H9 (cell line): ENCODE results near the gene GRIK4. TPM values are rescaled to one million over a fixed set of nuclear protein-coding genes. Genes with fewer than 3 reads are reported as not detected.

Source experiments
- DNase-seq: peaks from one replicate; pipeline ENCODE4 v3.0.0-alpha.2; 2017
- H2AFZ ChIP-seq: one replicate; pipeline ENCODE4 v1.6.1; 2013; ENCODE audit warnings: mild to moderate bottlenecking, low read length, control low read depth, moderate library complexity
- H2AK5ac ChIP-seq: 2 replicates; pipeline ENCODE4 v1.6.1; 2013; ENCODE audit warnings: low read length, control low read depth, mixed read lengths; ENCODE audit not compliant: insufficient read length
- H2BK120ac ChIP-seq: one replicate; pipeline ENCODE4 v1.6.1; 2013; ENCODE audit warnings: low read depth, mild to moderate bottlenecking, low read length, control low read depth, inconsistent platforms; ENCODE audit not compliant: poor library complexity, severe bottlenecking
- H2BK12ac ChIP-seq: 2 replicates; pipeline ENCODE4 v1.6.1; 2013; ENCODE audit warnings: low read length, control low read depth, mixed read lengths, low read depth; ENCODE audit not compliant: insufficient read length
- H2BK15ac ChIP-seq: 2 replicates; pipeline ENCODE4 v1.6.1; 2013; ENCODE audit warnings: low read depth, low read length, control low read depth
- H2BK20ac ChIP-seq: one replicate; pipeline ENCODE4 v1.6.1; 2013; ENCODE audit warnings: low read depth, mild to moderate bottlenecking, low read length, control low read depth, inconsistent platforms; ENCODE audit not compliant: poor library complexity, severe bottlenecking
- H2BK5ac ChIP-seq: 2 replicates; pipeline ENCODE4 v1.6.1; 2013; ENCODE audit warnings: low read length, control low read depth, mixed read lengths; ENCODE audit not compliant: insufficient read length
- H3K14ac ChIP-seq: 2 replicates; pipeline ENCODE4 v1.6.1; 2013; ENCODE audit warnings: low read length, control low read depth; ENCODE audit not compliant: insufficient read depth
- H3K18ac ChIP-seq: 2 replicates; pipeline ENCODE4 v1.6.1; 2013; ENCODE audit warnings: low read depth, mild to moderate bottlenecking, mixed read lengths, low read length, control low read depth; ENCODE audit not compliant: insufficient read length
- H3K23ac ChIP-seq: 2 replicates; pipeline ENCODE4 v1.6.1; 2013; ENCODE audit warnings: low read length, control low read depth, mixed read lengths, low read depth; ENCODE audit not compliant: insufficient read length
- H3K23me2 ChIP-seq: 2 replicates; pipeline ENCODE4 v1.6.1; 2013; ENCODE audit warnings: low read depth, mild to moderate bottlenecking, mixed read lengths, low read length, control low read depth; ENCODE audit not compliant: insufficient read length, poor library complexity, severe bottlenecking
- H3K27ac ChIP-seq: 2 replicates; pipeline ENCODE4 v1.5.1; 2013; ENCODE audit warnings: low read length, control low read depth, mixed read lengths, low read depth; ENCODE audit not compliant: insufficient read length
- H3K27me3 ChIP-seq: 2 replicates; pipeline ENCODE4 v1.6.1; 2013; ENCODE audit warnings: low read length, control low read depth, inconsistent platforms; ENCODE audit not compliant: insufficient read depth
- H3K4ac ChIP-seq: 2 replicates; pipeline ENCODE4 v1.6.1; 2013; ENCODE audit warnings: low read depth, mild to moderate bottlenecking, control low read depth, inconsistent platforms, low read length, moderate library complexity
- H3K4me1 ChIP-seq: 2 replicates; pipeline ENCODE4 v1.6.1; 2013; ENCODE audit warnings: low read length, control low read depth, inconsistent platforms; ENCODE audit not compliant: insufficient read depth
- H3K4me2 ChIP-seq: 2 replicates; pipeline ENCODE4 v1.6.1; 2013; ENCODE audit warnings: low read length, control low read depth, mixed read lengths; ENCODE audit not compliant: insufficient read length, insufficient read depth
- H3K56ac ChIP-seq: 2 replicates; pipeline ENCODE4 v1.6.1; 2013; ENCODE audit warnings: low read depth, mild to moderate bottlenecking, mixed read lengths, low read length, control low read depth; ENCODE audit not compliant: insufficient read length
- H3K79me1 ChIP-seq: 2 replicates; pipeline ENCODE4 v1.6.1; 2013; ENCODE audit warnings: low read depth, mild to moderate bottlenecking, moderate library complexity, low read length, control low read depth, inconsistent platforms; ENCODE audit not compliant: insufficient read depth, poor library complexity, severe bottlenecking
- H3K79me2 ChIP-seq: 2 replicates; pipeline ENCODE4 v1.6.1; 2013; ENCODE audit warnings: low read length, control low read depth, inconsistent platforms; ENCODE audit not compliant: insufficient read depth
- H3K9ac ChIP-seq: 2 replicates; pipeline ENCODE4 v1.6.1; 2013; ENCODE audit warnings: low read length, control low read depth, mixed read lengths; ENCODE audit not compliant: insufficient read length; ENCODE audit errors: extremely low read depth
- H3K9me3 ChIP-seq: one replicate; pipeline ENCODE4 v1.6.1; 2013; ENCODE audit warnings: low read depth, low read length, inconsistent platforms; ENCODE audit not compliant: control insufficient read depth
- H3T11ph ChIP-seq: one replicate; pipeline ENCODE4 v1.6.1; 2013; ENCODE audit warnings: mild to moderate bottlenecking, low read length, control low read depth, inconsistent platforms
- H4K20me1 ChIP-seq: one replicate; pipeline ENCODE4 v1.6.1; 2013; ENCODE audit not compliant: control insufficient read depth, insufficient read length, insufficient read depth
- H4K5ac ChIP-seq: 2 replicates; pipeline ENCODE4 v1.6.1; 2013; ENCODE audit warnings: low read depth, mild to moderate bottlenecking, mixed read lengths, low read length, control low read depth; ENCODE audit not compliant: insufficient read length
- H4K8ac ChIP-seq: replicated peaks from 2 replicates; pipeline ENCODE4 v1.6.1; 2013; ENCODE audit warnings: low read length, control low read depth, mixed read lengths, low read depth; ENCODE audit not compliant: insufficient read length
- H4K91ac ChIP-seq: 2 replicates; pipeline ENCODE4 v1.6.1; 2013; ENCODE audit warnings: low read depth, mild to moderate bottlenecking, moderate library complexity, mixed read lengths, low read length, control low read depth; ENCODE audit not compliant: insufficient read length
- H3K27ac Mint-ChIP-seq, 3 experiments: 2 replicates in 2 of 3; 3 replicates in 1 of 3; pipeline ENCODE4 v1.8.0; 2020 to 2021; ENCODE audit warnings: mixed read lengths in 3 of 3, mild to moderate bottlenecking in 1 of 3, moderate library complexity in 1 of 3
- H3K27me3 Mint-ChIP-seq: 2 replicates; pipeline ENCODE4 v1.8.0; 2021; ENCODE audit warnings: low read depth, mild to moderate bottlenecking, moderate library complexity, mixed read lengths
- H3K36me3 Mint-ChIP-seq, 3 experiments: 2 replicates in 2 of 3; 3 replicates in 1 of 3; pipeline ENCODE4 v1.8.0; 2020 to 2021; ENCODE audit warnings: low read depth in 3 of 3, mixed read lengths in 3 of 3; ENCODE audit not compliant: insufficient read depth in 1 of 3
- H3K4me1 Mint-ChIP-seq, 2 experiments: 2 replicates each; pipeline ENCODE4 v1.8.0; 2020; ENCODE audit warnings: mixed read lengths in 2 of 2
- H3K4me3 Mint-ChIP-seq, 2 experiments: 2 replicates in 1 of 2; 3 replicates in 1 of 2; pipeline ENCODE4 v1.8.0; 2020 to 2021; ENCODE audit warnings: mild to moderate bottlenecking in 2 of 2, mixed read lengths in 2 of 2, moderate library complexity in 1 of 2
- H3K9me3 Mint-ChIP-seq, 2 experiments: 2 replicates in 1 of 2; 3 replicates in 1 of 2; pipeline ENCODE4 v1.8.0; 2020; ENCODE audit warnings: mild to moderate bottlenecking in 2 of 2, mixed read lengths in 2 of 2, moderate library complexity in 1 of 2
- WGBS: extraction: QIAGEN DNeasy Blood & Tissue Kit; methylation state at CpG from one replicate; pipeline ENCODE4 v1.1.7; 2013; ENCODE audit warnings: missing lambda C conversion rate, low lambda C conversion rate, mixed read lengths; ENCODE audit not compliant: insufficient read length; ENCODE audit errors: extremely low coverage; 5-methylcytosine and 5-hydroxymethylcytosine counted together
- total RNA-seq: library from RNA; stranded (reverse); gene quantifications from 2 replicates; pipeline ENCODE4 v1.2.1, GENCODE V29; 2021
- TF ChIP-seq, protein P1 (sequence below): fragments of 200-600 bp; sonication (generic); conservative IDR thresholded peaks from 3 replicates; pipeline ENCODE4 v1.8.0; 2021; ENCODE audit warnings: antibody characterized with exemption, mild to moderate bottlenecking

GRIK4 gene
- total RNA-seq, 1 experiment from 2014 or later = 2.3 TPM

DNA sequence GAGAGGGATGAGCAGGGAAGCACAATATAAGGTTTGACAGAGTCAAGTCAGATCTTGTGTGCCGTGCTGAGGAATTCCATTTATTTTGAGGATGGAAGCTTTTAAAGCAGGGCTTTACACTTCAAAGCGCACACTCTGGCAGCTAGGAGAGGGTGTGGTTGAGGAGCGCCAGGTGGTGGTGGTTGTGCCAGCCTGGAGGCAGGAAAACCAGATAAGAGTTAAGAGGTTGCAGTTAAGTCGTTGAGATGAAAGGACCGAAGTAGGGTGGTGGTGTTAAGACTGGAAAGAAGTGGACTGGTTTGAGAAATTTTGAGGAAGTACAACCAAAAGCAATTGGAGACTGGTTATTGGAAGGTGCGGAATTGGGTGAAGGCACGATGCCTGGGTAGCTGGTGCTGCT is 280.8 kb downstream of the GRIK4 start:
- Histone ChIP-seq H3K23ac (no peak overlapping the region), H4K8ac (no peak overlapping the region), H3K9me3 (no peaks in the 10 kb centered on the region), H3T11ph (no peak overlapping the region), H4K91ac (no peak overlapping the region), H4K5ac (no peak overlapping the region), H3K27me3 (no peaks in the 10 kb centered on the region), H3K23me2 (no peaks in the 10 kb centered on the region), H2AK5ac (no peak overlapping the region), H2AFZ (no peak overlapping the region), H3K4me2 (no peak overlapping the region), H2BK12ac (no peak overlapping the region), H3K14ac (no peak overlapping the region; the same call in 1 of the 2 replicates), H3K79me2 (no peaks in the 10 kb centered on the region), H2BK120ac (no peak overlapping the region), H3K4ac (no peak overlapping the region), H3K9ac (no peak overlapping the region), H2BK20ac (no peak overlapping the region), H3K79me1 (no peaks in the 10 kb centered on the region), H2BK15ac (no peak overlapping the region), H2BK5ac (no peak overlapping the region), H3K27ac (no peak overlapping the region), H3K4me1 (peaks cover 5% of the 10 kb centered on the region; the same call in 1 of the 2 replicates), H3K18ac (no peak overlapping the region), H3K56ac (no peak overlapping the region), H4K20me1 (no peaks in the 10 kb centered on the region)
- no CpG with 5 or more reads among the region's 7 CpGs for WGBS
- Mint-ChIP-seq H3K4me1 (no peaks in the 10 kb centered on the region), H3K9me3 (no peaks in the 10 kb centered on the region), H3K27ac (no peak overlapping the region), H3K27me3 (peaks cover 6% of the 10 kb centered on the region), H3K36me3 (no peaks in the 10 kb centered on the region), H3K4me3 (no peak overlapping the region)
- no peak for DNase-seq
- TF ChIP-seq, protein P1, sequence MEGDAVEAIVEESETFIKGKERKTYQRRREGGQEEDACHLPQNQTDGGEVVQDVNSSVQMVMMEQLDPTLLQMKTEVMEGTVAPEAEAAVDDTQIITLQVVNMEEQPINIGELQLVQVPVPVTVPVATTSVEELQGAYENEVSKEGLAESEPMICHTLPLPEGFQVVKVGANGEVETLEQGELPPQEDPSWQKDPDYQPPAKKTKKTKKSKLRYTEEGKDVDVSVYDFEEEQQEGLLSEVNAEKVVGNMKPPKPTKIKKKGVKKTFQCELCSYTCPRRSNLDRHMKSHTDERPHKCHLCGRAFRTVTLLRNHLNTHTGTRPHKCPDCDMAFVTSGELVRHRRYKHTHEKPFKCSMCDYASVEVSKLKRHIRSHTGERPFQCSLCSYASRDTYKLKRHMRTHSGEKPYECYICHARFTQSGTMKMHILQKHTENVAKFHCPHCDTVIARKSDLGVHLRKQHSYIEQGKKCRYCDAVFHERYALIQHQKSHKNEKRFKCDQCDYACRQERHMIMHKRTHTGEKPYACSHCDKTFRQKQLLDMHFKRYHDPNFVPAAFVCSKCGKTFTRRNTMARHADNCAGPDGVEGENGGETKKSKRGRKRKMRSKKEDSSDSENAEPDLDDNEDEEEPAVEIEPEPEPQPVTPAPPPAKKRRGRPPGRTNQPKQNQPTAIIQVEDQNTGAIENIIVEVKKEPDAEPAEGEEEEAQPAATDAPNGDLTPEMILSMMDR = no peak
